ENCODE measurements around the gene ADD2. TPM values are rescaled to one million over a fixed set of nuclear protein-coding genes. Genes with fewer than 3 reads are reported as not detected.

The ADD2 gene
- total RNA-seq, 1 donor from 2014 or later, result 2.6 TPM

- no peak overlapping the region for H3K4me3 ChIP-seq (ENCODE audit: low read length in 3 of 3)
- H3K4me1 ChIP-seq (ENCODE audit: control insufficient read depth in 3 of 3, insufficient read depth in 3 of 3, low read length in 3 of 3), result no peaks in the 10 kb centered on the region
- H3K27me3 ChIP-seq (ENCODE audit: control insufficient read depth in 3 of 3, insufficient read depth in 3 of 3, low read length in 3 of 3), result peaks cover 6 to 19% (median 10%) of the 10 kb centered on the region in 3 donors
- no peak overlapping the region for H3K9ac ChIP-seq (ENCODE audit: low read depth in 1 of 3, low read length in 3 of 3)
- H3K36me3 ChIP-seq (ENCODE audit: control insufficient read depth in 3 of 3, insufficient read depth in 3 of 3, low read length in 3 of 3), result no peaks in the 10 kb centered on the region
- H3K9me3 ChIP-seq (ENCODE audit: control insufficient read depth in 3 of 3, low read length in 3 of 3), result peaks cover 0 to under 1% (median 0%) of the 10 kb centered on the region in 3 donors
- no peak overlapping the region for H3K27ac ChIP-seq (ENCODE audit: low read depth, low read length)
These were observed 15.6 kb downstream of the ADD2 start for GRCh38 chr2:70752396-70752795.

- H3K27me3 ChIP-seq (ENCODE audit: control insufficient read depth in 3 of 3, insufficient read depth in 3 of 3, low read length in 3 of 3), result peaks cover 7 to 14% (median 12%) of the 10 kb centered on the region in 3 donors
- no peaks in the 10 kb centered on the region for H3K36me3 ChIP-seq (ENCODE audit: control insufficient read depth in 3 of 3, insufficient read depth in 3 of 3, low read length in 3 of 3)
- H3K4me1 ChIP-seq (ENCODE audit: control insufficient read depth in 3 of 3, insufficient read depth in 3 of 3, low read length in 3 of 3), result no peaks in the 10 kb centered on the region
- no peak overlapping the region for H3K9ac ChIP-seq (ENCODE audit: low read depth in 1 of 3, low read length in 3 of 3)
- H3K27ac ChIP-seq (ENCODE audit: low read depth, low read length), result no peak overlapping the region
- H3K4me3 ChIP-seq (ENCODE audit: low read length in 3 of 3), result no peak overlapping the region
- H3K9me3 ChIP-seq (ENCODE audit: control insufficient read depth in 3 of 3, low read length in 3 of 3), result peaks cover 0 to 2% (median 0%) of the 10 kb centered on the region in 3 donors
These were observed 16.1 kb downstream of the ADD2 start for GRCh38 chr2:70751881-70752280.

- Histone ChIP-seq H3K27ac (ENCODE audit: low read depth, low read length) (no peak overlapping the region), H3K9ac (ENCODE audit: low read depth in 1 of 3, low read length in 3 of 3) (no peak overlapping the region), H3K9me3 (ENCODE audit: control insufficient read depth in 3 of 3, low read length in 3 of 3) (peaks cover 0 to 2% (median 0%) of the 10 kb centered on the region in 3 donors), H3K4me1 (ENCODE audit: control insufficient read depth in 3 of 3, insufficient read depth in 3 of 3, low read length in 3 of 3) (no peaks in the 10 kb centered on the region), H3K36me3 (ENCODE audit: control insufficient read depth in 3 of 3, insufficient read depth in 3 of 3, low read length in 3 of 3) (no peaks in the 10 kb centered on the region), H3K27me3 (ENCODE audit: control insufficient read depth in 3 of 3, insufficient read depth in 3 of 3, low read length in 3 of 3) (peaks cover 3 to 7% (median 6%) of the 10 kb centered on the region in 3 donors), H3K4me3 (ENCODE audit: low read length in 3 of 3) (no peak overlapping the region)
These were observed 17.7 kb downstream of the ADD2 start for GRCh38 chr2:70750320-70750719.

GRCh38 chr2:70748002-70748784 lies 19.8 kb downstream of the ADD2 start:
- peaks cover 0 to 3% (median 3%) of the 10 kb centered on the region in 3 donors for H3K27me3 ChIP-seq (ENCODE audit: control insufficient read depth in 3 of 3, insufficient read depth in 3 of 3, low read length in 3 of 3)
- H3K9me3 ChIP-seq (ENCODE audit: control insufficient read depth in 3 of 3, low read length in 3 of 3), result peaks cover 0 to 2% (median 0%) of the 10 kb centered on the region in 3 donors
- no peaks in the 10 kb centered on the region for H3K4me1 ChIP-seq (ENCODE audit: control insufficient read depth in 3 of 3, insufficient read depth in 3 of 3, low read length in 3 of 3)
- no peak overlapping the region for H3K4me3 ChIP-seq (ENCODE audit: low read length in 3 of 3)
- no peak overlapping the region for H3K9ac ChIP-seq (ENCODE audit: low read depth in 1 of 3, low read length in 3 of 3)
- no peaks in the 10 kb centered on the region for H3K36me3 ChIP-seq (ENCODE audit: control insufficient read depth in 3 of 3, insufficient read depth in 3 of 3, low read length in 3 of 3)
- H3K27ac ChIP-seq (ENCODE audit: low read depth, low read length), result no peak overlapping the region

- no peak overlapping the region for H3K9ac ChIP-seq (ENCODE audit: low read depth in 1 of 3, low read length in 3 of 3)
- no peak overlapping the region for H3K27ac ChIP-seq (ENCODE audit: low read depth, low read length)
- peaks cover 0 to 2% (median 0%) of the 10 kb centered on the region in 3 donors for H3K9me3 ChIP-seq (ENCODE audit: control insufficient read depth in 3 of 3, low read length in 3 of 3)
- no peak overlapping the region for H3K4me3 ChIP-seq (ENCODE audit: low read length in 3 of 3)
- H3K27me3 ChIP-seq (ENCODE audit: control insufficient read depth in 3 of 3, insufficient read depth in 3 of 3, low read length in 3 of 3), result peaks cover 0 to 3% (median 3%) of the 10 kb centered on the region in 3 donors
- H3K4me1 ChIP-seq (ENCODE audit: control insufficient read depth in 3 of 3, insufficient read depth in 3 of 3, low read length in 3 of 3), result no peaks in the 10 kb centered on the region
- no peaks in the 10 kb centered on the region for H3K36me3 ChIP-seq (ENCODE audit: control insufficient read depth in 3 of 3, insufficient read depth in 3 of 3, low read length in 3 of 3)
These were observed 20.7 kb downstream of the ADD2 start for GRCh38 chr2:70747284-70747683.

GRCh38 chr2:70746094-70746974 lies 21.7 kb downstream of the ADD2 start:
- H3K27ac ChIP-seq (ENCODE audit: low read depth, low read length), result no peak overlapping the region

GRCh38 chr2:70745276-70745825 lies 22.6 kb downstream of the ADD2 start:
- H3K9me3 ChIP-seq (ENCODE audit: control insufficient read depth in 3 of 3, low read length in 3 of 3), result peaks cover 0 to 2% (median 0%) of the 10 kb centered on the region in 3 donors
- H3K27me3 ChIP-seq (ENCODE audit: control insufficient read depth in 3 of 3, insufficient read depth in 3 of 3, low read length in 3 of 3), result peaks cover 0 to 3% (median 3%) of the 10 kb centered on the region in 3 donors
- no peak overlapping the region for H3K4me3 ChIP-seq (ENCODE audit: low read length in 3 of 3)
- H3K9ac ChIP-seq (ENCODE audit: low read depth in 1 of 3, low read length in 3 of 3), result no peak overlapping the region
- H3K27ac ChIP-seq (ENCODE audit: low read depth, low read length), result no peak overlapping the region
- H3K4me1 ChIP-seq (ENCODE audit: control insufficient read depth in 3 of 3, insufficient read depth in 3 of 3, low read length in 3 of 3), result no peaks in the 10 kb centered on the region
- no peaks in the 10 kb centered on the region for H3K36me3 ChIP-seq (ENCODE audit: control insufficient read depth in 3 of 3, insufficient read depth in 3 of 3, low read length in 3 of 3)

More at GRCh38 chr2:70746094-70746974, 21.7 kb downstream of the ADD2 start:
- peaks cover 0 to 2% (median 0%) of the 10 kb centered on the region in 3 donors for H3K9me3 ChIP-seq (ENCODE audit: control insufficient read depth in 3 of 3, low read length in 3 of 3)
- H3K27me3 ChIP-seq (ENCODE audit: control insufficient read depth in 3 of 3, insufficient read depth in 3 of 3, low read length in 3 of 3), result peaks cover 0 to 3% (median 3%) of the 10 kb centered on the region in 3 donors
- H3K4me3 ChIP-seq (ENCODE audit: low read length in 3 of 3), result no peak overlapping the region
- no peak overlapping the region for H3K9ac ChIP-seq (ENCODE audit: low read depth in 1 of 3, low read length in 3 of 3)
- no peaks in the 10 kb centered on the region for H3K4me1 ChIP-seq (ENCODE audit: control insufficient read depth in 3 of 3, insufficient read depth in 3 of 3, low read length in 3 of 3)
- no peaks in the 10 kb centered on the region for H3K36me3 ChIP-seq (ENCODE audit: control insufficient read depth in 3 of 3, insufficient read depth in 3 of 3, low read length in 3 of 3)

- Histone ChIP-seq H3K27me3 (ENCODE audit: control insufficient read depth in 3 of 3, insufficient read depth in 3 of 3, low read length in 3 of 3) (peaks cover 0 to 3% (median 3%) of the 10 kb centered on the region in 3 donors), H3K4me3 (ENCODE audit: low read length in 3 of 3) (no peak overlapping the region)
These were observed 23.6 kb downstream of the ADD2 start for GRCh38 chr2:70744397-70744796.

GRCh38 chr2:70743677-70744076 lies 24.3 kb downstream of the ADD2 start:
- Histone ChIP-seq H3K4me1 (ENCODE audit: control insufficient read depth in 3 of 3, insufficient read depth in 3 of 3, low read length in 3 of 3) (no peaks in the 10 kb centered on the region), H3K36me3 (ENCODE audit: control insufficient read depth in 3 of 3, insufficient read depth in 3 of 3, low read length in 3 of 3) (no peaks in the 10 kb centered on the region), H3K4me3 (ENCODE audit: low read length in 3 of 3) (no peak overlapping the region), H3K27ac (ENCODE audit: low read depth, low read length) (no peak overlapping the region), H3K9ac (ENCODE audit: low read depth in 1 of 3, low read length in 3 of 3) (no peak overlapping the region), H3K9me3 (ENCODE audit: control insufficient read depth in 3 of 3, low read length in 3 of 3) (peaks cover 0 to 2% (median 0%) of the 10 kb centered on the region in 3 donors), H3K27me3 (ENCODE audit: control insufficient read depth in 3 of 3, insufficient read depth in 3 of 3, low read length in 3 of 3) (peaks cover 0 to 3% (median 3%) of the 10 kb centered on the region in 3 donors)

More at GRCh38 chr2:70744397-70744796, 23.6 kb downstream of the ADD2 start:
- Histone ChIP-seq H3K9me3 (ENCODE audit: control insufficient read depth in 3 of 3, low read length in 3 of 3) (peaks cover 0 to 2% (median 0%) of the 10 kb centered on the region in 3 donors), H3K27ac (ENCODE audit: low read depth, low read length) (no peak overlapping the region), H3K36me3 (ENCODE audit: control insufficient read depth in 3 of 3, insufficient read depth in 3 of 3, low read length in 3 of 3) (no peaks in the 10 kb centered on the region), H3K4me1 (ENCODE audit: control insufficient read depth in 3 of 3, insufficient read depth in 3 of 3, low read length in 3 of 3) (no peaks in the 10 kb centered on the region), H3K9ac (ENCODE audit: low read depth in 1 of 3, low read length in 3 of 3) (no peak overlapping the region)
